Suppressor macrophage (primary cell): ENCODE data around the gene SPDEF.

Experiments used
- DNase-seq, 4 experiments: peaks; one replicate each; pipeline ENCODE4 v3.0.0-alpha.2; 2020 to 2022
- total RNA-seq, 17 experiments: gene quantifications; one replicate each; lab custom pipeline; 2026; ENCODE audit warnings: mixed read lengths in 6 of 17, inconsistent platforms in 3 of 17; lab: John Stamatoyannopoulos, UW

The SPDEF gene
- 0 to 0.88 (median 0) reads per million in 17 experiments for total RNA-seq

DNA sequence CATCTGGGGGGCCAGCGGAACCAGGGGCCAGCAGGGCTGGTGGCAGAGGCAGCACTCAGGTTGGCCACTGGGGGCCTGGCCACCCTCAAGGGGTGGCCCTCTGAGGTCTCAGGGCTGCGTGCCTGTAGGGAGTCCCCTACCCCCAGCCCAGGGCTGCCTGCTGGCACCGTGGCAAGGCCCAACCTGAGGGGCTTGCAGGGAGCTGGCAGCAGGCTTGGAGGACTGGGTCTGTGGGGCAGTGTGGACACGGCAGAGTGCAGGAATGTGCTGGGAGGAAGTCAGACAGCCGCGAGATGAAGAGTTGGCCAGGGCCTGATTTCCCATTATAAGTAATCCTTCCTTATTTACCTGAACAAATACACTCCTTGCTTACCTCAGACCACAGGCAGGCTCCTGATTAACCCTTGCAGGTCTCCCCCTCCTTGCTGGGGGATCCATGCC, at the start of gene SPDEF:
TSS of gene SPDEF (minus strand) at position 299 of the 441 bp plus-strand sequence. CDS start 11,874 bp downstream, outside the sequence.
- DNase-seq = no peak

DNA sequence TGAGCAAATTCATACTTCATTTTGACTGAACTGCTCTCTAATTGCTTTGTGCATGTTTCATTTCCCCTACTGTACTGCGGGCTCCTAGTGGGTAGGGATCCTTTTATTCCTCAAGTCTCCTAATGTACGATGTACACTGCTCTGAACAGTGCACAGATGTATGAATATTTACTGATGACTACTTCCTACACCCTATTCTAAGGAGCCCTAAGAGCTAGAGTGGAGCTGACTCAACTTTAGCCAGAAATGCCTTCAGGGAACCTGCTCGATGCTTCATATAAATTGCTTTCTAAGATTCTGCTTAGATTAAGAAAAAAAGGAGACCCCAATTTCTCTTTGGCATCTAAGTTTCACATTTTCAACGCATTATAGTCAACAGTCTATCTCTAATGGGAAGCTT, 47.6 kb upstream of the SPDEF start:
- no peak for DNase-seq

GRCh38 chr6:34602318-34603111, 46.4 kb upstream of the SPDEF start:
- no peak for DNase-seq

DNA sequence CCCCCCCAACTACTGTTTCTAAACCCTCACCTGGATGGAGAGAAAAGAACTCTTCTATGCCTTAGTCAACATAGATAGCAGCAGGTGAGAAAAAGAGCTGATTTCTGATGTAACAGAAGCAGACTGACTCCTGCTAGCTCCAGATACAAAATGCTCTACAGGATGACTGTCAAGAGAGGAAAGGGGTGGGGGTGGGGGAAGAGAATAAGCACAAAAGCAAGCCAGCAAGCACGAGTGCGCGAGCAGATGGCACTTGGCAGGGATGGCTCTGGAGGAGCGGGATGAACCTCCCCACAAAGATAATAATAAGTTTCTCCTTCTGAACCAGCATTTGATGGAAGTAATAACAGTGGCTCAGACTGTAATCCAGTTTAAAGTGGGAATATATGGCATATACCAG, 45.6 kb upstream of the SPDEF start:
- no peak for DNase-seq

DNA sequence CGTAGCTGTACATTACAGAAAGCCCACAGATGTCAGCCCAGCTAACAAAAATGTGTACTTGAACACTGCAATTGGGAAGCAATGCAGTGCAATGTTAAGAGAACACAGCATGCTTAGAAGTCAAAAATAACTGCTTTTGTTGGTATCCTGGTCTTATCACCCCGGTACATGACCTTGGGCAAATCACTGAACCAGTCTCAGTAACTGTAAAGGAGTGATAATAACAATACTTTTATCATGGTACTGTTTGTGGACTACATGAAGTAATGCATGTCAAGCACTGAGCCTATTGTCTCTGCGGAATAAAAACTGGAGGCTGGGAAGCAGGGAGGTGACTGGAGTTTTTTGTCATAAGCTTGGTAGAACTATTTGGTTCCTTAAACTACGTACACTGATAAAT, 44.7 kb upstream of the SPDEF start:
- no peak for DNase-seq

GRCh38 chr6:34600101-34600500, 44.0 kb upstream of the SPDEF start:
- DNase-seq = no peak

DNA sequence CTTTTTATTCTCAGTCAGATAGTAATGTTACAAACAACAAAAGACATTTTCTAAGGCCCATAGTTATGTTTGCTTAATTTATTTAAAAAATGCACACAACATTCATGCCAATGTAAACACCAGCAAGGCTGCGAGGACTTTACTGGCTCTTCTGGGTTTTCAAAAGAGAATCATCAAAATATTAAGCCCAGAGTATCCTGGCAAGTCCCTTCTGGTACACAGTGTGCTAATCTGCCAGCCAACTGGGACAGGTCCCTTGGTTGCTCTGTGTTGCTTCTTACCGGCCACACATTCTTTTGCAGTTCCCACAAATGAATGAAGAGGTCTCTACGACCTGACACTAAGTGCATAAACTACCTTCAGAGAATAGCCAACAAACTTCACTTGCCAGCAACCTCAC, 42.6 kb upstream of the SPDEF start:
- DNase-seq = no peak

DNA sequence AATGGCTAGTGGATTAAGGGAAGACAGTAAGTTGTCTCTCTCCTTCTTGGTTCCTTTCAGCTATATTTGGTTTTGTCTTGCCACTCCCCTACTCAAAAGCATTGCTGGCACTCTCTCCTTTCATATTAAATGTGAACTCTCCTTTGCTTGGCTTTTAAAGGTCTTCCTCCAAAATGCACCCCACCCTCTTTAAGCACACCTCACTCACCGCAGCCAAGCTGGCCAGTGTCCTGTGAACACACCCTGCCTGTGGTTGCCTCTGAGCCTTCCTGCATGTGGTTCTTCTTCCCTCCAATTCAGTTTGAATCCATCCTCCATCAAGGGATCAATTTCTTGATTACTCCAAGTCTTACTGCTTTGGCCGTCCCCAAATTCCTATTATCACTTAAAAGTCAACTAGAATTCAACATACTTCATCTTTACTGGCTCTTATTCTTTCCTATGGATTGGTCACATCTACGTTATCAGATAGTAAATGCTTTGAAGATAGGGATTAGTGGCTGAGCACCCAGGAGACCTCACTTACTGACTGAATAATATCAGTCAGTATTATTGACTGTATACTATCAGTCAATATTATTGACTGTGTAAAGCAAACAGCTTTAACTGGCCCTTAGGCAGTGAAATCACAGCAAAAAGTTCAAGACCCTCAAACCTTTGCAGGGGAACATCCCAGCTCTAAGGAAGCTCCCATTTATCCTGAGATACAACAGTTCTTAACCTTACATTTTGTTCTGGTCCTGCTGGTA, 41.6 kb upstream of the SPDEF start:
- no peak for DNase-seq

DNA sequence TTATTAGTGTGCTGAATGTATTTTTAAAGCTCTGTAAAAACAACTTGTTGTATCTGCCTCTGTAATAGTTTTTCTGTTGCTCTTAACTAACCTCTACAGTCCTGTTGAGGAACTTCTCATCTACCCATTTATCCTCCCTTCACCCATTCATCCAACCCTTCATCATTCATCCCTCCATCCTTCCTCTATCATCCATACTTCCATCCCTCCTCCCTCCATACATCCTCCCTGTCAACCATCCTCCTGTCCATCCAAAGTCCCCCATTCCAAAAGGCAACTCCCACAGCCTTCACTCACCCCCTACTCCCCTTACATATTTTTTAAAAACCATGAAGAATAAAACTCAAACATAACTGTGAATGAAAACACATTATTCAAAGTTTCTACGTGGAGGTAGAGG, 40.7 kb upstream of the SPDEF start:
- no peak for DNase-seq

DNA sequence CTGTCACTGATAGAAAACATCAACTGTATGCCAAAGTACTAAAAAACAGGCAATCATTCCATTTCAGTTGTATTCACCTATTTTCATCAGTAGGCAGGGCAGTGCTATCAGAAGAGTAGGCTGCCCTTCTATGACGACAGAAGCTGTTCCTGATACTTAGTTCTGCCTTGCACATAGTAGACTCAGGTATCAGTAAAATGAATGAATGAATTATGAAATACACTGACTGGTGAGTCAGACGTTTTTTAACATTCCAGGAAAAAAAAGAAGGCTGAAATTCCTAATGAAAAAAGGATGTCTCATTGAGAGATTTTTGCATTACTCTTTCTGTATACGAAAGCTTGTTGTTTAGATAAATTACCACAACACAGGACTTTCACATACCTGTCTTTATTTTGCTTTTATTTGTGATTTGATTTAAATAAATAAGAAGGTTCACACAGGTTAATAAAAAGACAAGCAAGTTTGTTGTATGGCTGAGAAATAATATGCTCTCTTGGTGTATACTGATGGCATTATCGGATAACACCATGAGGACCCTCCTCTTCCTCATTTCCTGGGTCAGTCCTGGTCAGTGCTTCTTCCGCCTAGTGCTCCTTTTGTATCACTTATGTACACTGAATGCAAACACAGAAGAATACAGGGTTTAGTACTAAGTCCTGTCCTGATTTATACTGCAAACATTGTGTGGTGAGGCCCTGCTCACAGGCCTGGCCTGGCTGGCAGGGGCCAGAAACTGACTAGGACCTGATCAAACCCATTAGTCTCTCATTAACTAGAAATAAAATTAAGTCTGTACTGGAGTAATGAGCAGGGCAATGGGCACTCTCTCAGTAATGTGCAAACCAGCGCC, 39.4 kb upstream of the SPDEF start:
- no peak for DNase-seq

DNA sequence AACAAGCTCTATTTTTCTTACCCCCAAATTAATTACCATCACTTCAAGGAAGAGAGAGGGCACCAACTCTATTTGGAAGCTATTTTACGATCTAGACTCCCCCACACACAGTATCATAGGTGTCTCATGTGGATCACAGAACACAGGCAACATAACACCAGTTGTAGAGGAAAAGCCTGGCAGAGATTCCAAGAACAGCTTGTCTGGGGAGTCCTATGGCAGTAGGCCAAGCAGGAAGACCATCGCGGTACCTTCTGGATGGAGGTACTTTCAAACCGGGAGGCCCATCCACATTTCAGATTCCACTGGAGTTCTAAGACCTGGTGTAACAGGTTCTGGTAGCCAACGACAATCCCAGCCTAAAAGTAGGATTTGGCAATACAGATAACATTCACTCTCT, 37.6 kb upstream of the SPDEF start:
- DNase-seq = no peak

DNA sequence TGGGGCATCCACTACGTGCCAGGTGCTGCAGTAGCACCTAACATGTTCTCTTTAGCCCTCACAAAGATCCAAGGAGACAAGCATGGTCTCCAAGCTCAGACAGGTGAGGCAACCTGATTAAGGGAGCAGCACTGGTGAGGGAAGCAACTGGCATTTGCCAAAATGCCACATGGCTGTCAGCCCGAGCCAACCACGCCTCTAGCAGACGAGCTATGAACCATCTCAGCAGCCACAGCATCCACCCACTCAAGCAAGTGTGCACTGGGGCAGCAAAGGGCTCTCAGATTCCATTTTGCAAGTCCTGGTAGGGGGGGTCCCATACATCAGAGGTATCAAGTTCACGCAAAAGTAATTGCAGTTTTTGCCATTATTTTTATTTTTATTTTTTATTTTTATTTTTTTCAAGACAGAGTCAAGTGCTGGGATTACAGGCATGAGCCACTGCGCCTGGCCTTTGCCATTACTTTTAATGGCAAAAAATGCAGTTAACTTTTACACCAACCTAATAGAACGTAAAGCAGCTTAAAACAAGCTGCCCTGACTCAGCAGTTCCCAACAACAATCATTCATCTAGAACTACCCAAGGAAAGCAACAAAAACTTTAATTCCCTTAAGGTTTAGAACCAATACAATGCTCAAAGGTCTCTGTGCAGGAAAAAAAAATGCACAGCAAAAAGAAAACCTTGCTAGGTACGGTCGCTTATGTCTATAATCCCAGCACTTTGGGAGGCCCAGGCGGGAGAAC, 36.3 kb upstream of the SPDEF start:
- no peak for DNase-seq

DNA sequence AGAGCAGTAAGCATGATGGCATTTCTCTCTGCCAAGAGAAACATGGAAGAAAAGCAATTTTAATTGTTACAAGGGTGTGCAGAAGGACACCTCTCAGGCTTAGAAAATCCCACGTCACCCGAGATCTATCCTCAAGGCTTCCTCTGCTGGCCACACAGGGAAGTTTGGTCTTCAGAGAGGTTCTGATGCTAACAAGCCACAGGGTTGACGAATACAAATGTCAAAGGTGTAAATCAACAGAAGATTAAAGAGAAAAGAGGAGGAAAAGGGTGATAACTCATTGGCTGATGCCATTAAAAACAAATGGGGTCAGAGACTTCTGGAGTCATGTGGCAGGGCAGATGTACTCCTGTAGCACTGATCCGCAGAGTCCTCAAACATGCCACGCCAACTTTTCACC, 33.6 kb upstream of the SPDEF start:
- no peak for DNase-seq

DNA sequence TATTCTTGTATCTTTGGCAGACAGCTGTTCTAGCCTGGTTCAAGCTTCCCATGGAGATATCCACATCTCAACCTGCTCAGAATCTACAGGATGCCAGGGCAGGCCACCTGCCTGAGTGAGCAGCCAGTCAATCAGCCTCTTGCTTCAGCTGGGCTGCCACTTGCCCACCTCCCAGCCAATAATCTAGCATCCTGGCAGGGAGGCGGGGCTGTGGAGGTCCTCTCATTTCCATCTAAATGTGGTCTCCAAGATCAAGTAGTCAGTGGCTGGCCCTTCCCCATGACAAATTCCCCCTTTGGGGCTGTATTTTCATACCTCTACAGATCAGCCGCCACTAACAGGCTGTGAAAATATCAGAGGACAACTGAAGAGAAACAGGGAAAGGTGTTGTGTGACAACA, 33.0 kb upstream of the SPDEF start:
- no peak for DNase-seq

- no peak for DNase-seq
These were observed 31.7 kb upstream of the SPDEF start for GRCh38 chr6:34587851-34588250.

- DNase-seq = no peak
These were observed 31.2 kb upstream of the SPDEF start for GRCh38 chr6:34587325-34587724.

- DNase-seq = no peak
These were observed 30.4 kb upstream of the SPDEF start for GRCh38 chr6:34586327-34587040.

GRCh38 chr6:34585512-34586061, 29.5 kb upstream of the SPDEF start:
- no peak for DNase-seq

DNA sequence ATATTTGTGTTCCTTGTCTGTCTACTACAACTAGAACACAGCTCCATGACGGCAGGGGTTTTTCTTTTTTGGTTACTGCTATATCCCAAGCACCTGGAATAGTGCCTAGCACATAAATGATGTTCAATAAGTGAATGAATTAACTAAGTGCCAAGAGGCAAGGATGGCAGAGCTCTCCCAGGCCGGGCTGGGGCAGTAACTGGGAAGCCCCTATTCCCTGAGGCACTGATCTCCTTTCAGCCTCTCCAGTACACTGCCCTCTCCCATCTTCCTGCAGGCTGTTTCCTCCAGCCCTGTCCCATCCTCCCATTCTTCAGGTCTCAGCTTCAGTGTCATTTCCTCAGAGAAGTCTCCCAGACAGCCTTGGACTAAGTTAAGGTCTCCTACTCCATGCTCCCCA, 29.0 kb upstream of the SPDEF start:
- DNase-seq = no peak

DNA sequence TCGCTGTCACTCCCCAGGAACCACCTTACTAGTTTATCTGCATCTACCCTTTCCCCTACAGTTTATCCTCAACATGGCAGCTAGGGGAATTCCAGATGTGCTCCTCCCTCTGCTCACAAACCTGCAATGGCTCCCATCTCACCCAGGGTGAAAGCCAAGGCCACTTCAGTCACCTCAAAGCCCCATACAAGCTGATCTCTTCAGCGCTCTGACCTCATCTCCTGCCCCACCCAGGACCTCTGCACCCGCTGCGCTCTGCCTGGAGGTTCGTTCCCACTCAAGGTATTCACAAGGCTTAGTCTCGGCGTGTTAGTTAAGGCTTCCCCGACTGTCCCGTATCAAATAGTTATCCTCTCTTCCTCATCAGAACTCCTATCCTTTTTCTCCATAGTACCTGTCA, 28.6 kb upstream of the SPDEF start:
- no peak for DNase-seq

DNA sequence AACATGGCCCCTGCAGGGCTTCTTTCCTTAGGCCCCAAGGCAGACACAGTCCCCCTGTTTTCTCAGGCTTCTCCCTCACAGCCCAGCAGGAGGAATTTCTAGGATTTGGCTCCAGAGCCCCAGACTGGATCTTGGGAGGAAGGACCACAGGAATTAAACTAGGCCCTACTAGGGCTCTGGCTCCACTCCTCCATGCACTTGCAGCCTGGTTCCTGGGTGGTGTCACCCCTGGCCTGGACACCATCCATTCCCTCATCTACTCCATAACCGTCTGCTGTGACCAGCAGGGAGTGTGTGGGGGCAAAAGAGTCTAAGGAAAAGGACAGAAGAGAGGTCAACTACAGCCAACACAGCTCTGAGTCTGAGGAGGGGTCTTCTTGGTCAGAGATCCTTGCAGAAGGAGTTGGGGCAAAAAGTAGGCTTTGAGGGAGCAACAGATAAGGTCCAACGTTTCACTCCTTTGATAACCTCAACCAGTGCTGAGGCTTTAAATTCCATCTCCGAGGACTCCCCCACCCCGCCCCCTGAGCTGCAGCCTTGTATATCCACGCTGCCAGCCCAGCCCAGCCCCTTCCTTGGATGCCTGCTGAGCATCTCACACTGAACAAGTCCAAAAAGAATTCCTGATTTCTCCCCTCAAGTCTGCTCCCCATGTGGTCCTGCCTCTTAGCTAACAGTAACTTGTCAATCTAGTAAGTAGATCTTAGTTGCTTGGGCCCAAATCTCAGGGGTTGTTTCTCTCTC, 27.9 kb upstream of the SPDEF start:
- no peak for DNase-seq
